Measurements from ENCODE around the gene AK6. TPM values are rescaled to one million over a fixed set of nuclear protein-coding genes. Genes with fewer than 3 reads are reported as not detected.
A peak's percentile ranks its signal among the peaks of the same experiment; 100 is the strongest.

AK6 gene
- total RNA-seq, 1 donor: 19.9 TPM

DNA sequence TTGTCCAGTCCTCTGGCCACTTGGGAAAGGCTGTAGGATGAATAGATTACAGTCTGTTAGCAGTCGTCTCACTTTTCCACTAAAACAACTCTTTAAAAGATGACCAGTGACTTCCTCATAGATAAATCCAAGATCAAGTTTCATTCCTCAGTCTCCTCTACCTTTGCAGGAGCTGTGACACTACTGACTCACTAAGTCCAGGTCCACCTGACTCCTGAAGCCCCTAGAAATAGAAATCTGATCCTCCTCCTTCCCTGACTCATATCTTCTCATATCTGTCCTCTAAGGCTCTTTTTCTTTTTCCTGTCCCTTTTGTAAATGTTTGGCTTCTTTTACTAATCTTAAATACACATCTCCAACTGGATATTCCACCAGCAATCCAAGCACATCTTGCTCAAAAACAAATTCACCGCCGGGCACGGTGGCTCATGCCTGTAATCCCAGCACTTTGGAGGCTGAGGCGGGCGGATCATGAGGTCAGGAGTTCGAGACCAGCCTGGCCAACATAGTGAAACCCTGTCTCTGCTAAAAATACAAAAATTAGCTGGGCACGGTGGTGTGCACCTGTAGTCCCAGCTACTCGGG lies 39.3 kb downstream of the AK6 start:
- no peaks in the 10 kb centered on the region for H3K27me3 ChIP-seq (ENCODE audit: insufficient read depth, low read length)
- TF ChIP-seq, protein P1, sequence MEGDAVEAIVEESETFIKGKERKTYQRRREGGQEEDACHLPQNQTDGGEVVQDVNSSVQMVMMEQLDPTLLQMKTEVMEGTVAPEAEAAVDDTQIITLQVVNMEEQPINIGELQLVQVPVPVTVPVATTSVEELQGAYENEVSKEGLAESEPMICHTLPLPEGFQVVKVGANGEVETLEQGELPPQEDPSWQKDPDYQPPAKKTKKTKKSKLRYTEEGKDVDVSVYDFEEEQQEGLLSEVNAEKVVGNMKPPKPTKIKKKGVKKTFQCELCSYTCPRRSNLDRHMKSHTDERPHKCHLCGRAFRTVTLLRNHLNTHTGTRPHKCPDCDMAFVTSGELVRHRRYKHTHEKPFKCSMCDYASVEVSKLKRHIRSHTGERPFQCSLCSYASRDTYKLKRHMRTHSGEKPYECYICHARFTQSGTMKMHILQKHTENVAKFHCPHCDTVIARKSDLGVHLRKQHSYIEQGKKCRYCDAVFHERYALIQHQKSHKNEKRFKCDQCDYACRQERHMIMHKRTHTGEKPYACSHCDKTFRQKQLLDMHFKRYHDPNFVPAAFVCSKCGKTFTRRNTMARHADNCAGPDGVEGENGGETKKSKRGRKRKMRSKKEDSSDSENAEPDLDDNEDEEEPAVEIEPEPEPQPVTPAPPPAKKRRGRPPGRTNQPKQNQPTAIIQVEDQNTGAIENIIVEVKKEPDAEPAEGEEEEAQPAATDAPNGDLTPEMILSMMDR (IDR thresholded peaks at IDR 0.05; ENCODE audit: extremely low read depth, low read depth, low read length): no peak
- DNase-seq (ENCODE audit: insufficient read length, low spot score, missing footprints): peak; percentile 55

GRCh38 chr5:69326365-69326764 lies 43.0 kb downstream of the AK6 start:
- H3K9me3 ChIP-seq (ENCODE audit: low read depth, low read length): no peaks in the 10 kb centered on the region
- H2AFZ ChIP-seq (ENCODE audit: low read length): no peak overlapping the region
- no peak overlapping the region for H3K4me2 ChIP-seq (ENCODE audit: insufficient read depth, low read length)
- no peaks in the 10 kb centered on the region for H3K79me2 ChIP-seq (ENCODE audit: insufficient read depth, low read length)
- H3K27ac ChIP-seq (ENCODE audit: low read depth, low read length): no peak overlapping the region
- TF ChIP-seq, protein P1 (IDR thresholded peaks at IDR 0.05; ENCODE audit: extremely low read depth, low read depth, low read length): no peak
- H4K20me1 ChIP-seq (ENCODE audit: insufficient read depth, low read length): no peaks in the 10 kb centered on the region
- H3K4me3 ChIP-seq (ENCODE audit: insufficient read depth, low read length): no peak overlapping the region
- no peaks in the 10 kb centered on the region for H3K4me1 ChIP-seq (ENCODE audit: insufficient read depth, low read length)
- DNase-seq (ENCODE audit: insufficient read length, low spot score, missing footprints): no peak
- H3K36me3 ChIP-seq (ENCODE audit: insufficient read depth, low read length): no peaks in the 10 kb centered on the region
- no peaks in the 10 kb centered on the region for H3K27me3 ChIP-seq (ENCODE audit: insufficient read depth, low read length)

More for the DNA sequence above, 39.3 kb downstream of the AK6 start:
- Histone ChIP-seq H3K36me3 (ENCODE audit: insufficient read depth, low read length) (no peaks in the 10 kb centered on the region), H3K4me3 (ENCODE audit: insufficient read depth, low read length) (no peak overlapping the region), H3K79me2 (ENCODE audit: insufficient read depth, low read length) (no peaks in the 10 kb centered on the region), H3K9me3 (ENCODE audit: low read depth, low read length) (no peaks in the 10 kb centered on the region), H3K4me1 (ENCODE audit: insufficient read depth, low read length) (peaks cover 8% of the 10 kb centered on the region), H2AFZ (ENCODE audit: low read length) (no peak overlapping the region), H4K20me1 (ENCODE audit: insufficient read depth, low read length) (no peaks in the 10 kb centered on the region), H3K4me2 (ENCODE audit: insufficient read depth, low read length) (no peak overlapping the region), H3K27ac (ENCODE audit: low read depth, low read length) (no peak overlapping the region)

DNA sequence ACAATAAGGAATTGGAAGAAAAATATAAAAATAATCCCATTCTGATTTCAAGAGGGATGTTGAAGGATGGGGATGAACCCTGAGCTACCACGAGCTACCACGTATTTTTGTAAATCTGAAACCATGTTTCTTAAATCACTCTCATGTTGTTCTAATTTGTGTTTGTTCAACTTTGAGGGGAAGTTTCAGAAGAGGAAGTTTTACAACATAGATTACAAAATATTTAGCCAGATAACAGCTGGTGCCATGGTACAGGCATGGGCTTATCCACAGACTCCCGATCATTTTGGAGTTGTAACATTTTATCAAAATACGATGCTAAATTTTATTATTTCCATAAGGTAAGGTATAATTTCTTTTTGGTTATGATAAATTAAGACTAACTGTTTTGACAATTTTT lies 51.9 kb downstream of the AK6 start:
- no peaks in the 10 kb centered on the region for H3K4me1 ChIP-seq (ENCODE audit: insufficient read depth, low read length)
- H4K20me1 ChIP-seq (ENCODE audit: insufficient read depth, low read length): no peaks in the 10 kb centered on the region
- TF ChIP-seq, protein P1 (IDR thresholded peaks at IDR 0.05; ENCODE audit: extremely low read depth, low read depth, low read length): no peak
- H3K4me3 ChIP-seq (ENCODE audit: insufficient read depth, low read length): no peak overlapping the region
- H3K9me3 ChIP-seq (ENCODE audit: low read depth, low read length): no peaks in the 10 kb centered on the region
- peaks cover 6% of the 10 kb centered on the region for H3K36me3 ChIP-seq (ENCODE audit: insufficient read depth, low read length)
- H3K79me2 ChIP-seq (ENCODE audit: insufficient read depth, low read length): no peaks in the 10 kb centered on the region
- no peaks in the 10 kb centered on the region for H3K27me3 ChIP-seq (ENCODE audit: insufficient read depth, low read length)
- H2AFZ ChIP-seq (ENCODE audit: low read length): no peak overlapping the region
- no peak overlapping the region for H3K4me2 ChIP-seq (ENCODE audit: insufficient read depth, low read length)
- H3K27ac ChIP-seq (ENCODE audit: low read depth, low read length): no peak overlapping the region
- no peak for DNase-seq (ENCODE audit: insufficient read length, low spot score, missing footprints)

- H3K4me1 ChIP-seq (ENCODE audit: insufficient read depth, low read length): no peaks in the 10 kb centered on the region
- no peaks in the 10 kb centered on the region for H3K27me3 ChIP-seq (ENCODE audit: insufficient read depth, low read length)
- peaks cover 6% of the 10 kb centered on the region for H3K36me3 ChIP-seq (ENCODE audit: insufficient read depth, low read length)
- DNase-seq (ENCODE audit: insufficient read length, low spot score, missing footprints): no peak
- TF ChIP-seq, protein P1 (IDR thresholded peaks at IDR 0.05; ENCODE audit: extremely low read depth, low read depth, low read length): no peak
- H2AFZ ChIP-seq (ENCODE audit: low read length): no peak overlapping the region
- H3K27ac ChIP-seq (ENCODE audit: low read depth, low read length): no peak overlapping the region
- no peaks in the 10 kb centered on the region for H3K79me2 ChIP-seq (ENCODE audit: insufficient read depth, low read length)
- no peak overlapping the region for H3K4me3 ChIP-seq (ENCODE audit: insufficient read depth, low read length)
- no peaks in the 10 kb centered on the region for H4K20me1 ChIP-seq (ENCODE audit: insufficient read depth, low read length)
- no peak overlapping the region for H3K4me2 ChIP-seq (ENCODE audit: insufficient read depth, low read length)
- H3K9me3 ChIP-seq (ENCODE audit: low read depth, low read length): no peaks in the 10 kb centered on the region
These were observed 53.3 kb downstream of the AK6 start for GRCh38 chr5:69315972-69316371.
